Endothelial cell of umbilical vein (primary cell): ENCODE results near the gene TAOK1. TPM values are rescaled to one million over a fixed set of nuclear protein-coding genes. Genes with fewer than 3 reads are reported as not detected.

Experiments
- BruUV-seq: library from RNA; stranded (reverse); fragments of 400-500 nt; replicated peaks from 2 replicates; lab custom pipeline; 2021; lab: Mats Ljungman, UMichigan
- CTCF ChIA-PET: fragments of 300-600, 350-600 bp; sonication (Branson Sonifier 250); formaldehyde crosslinking; loops from one replicate; lab custom pipeline; 2021; ENCODE audit warnings: antibody characterized with exemption, inconsistent platforms; lab: Charles Lee
- POLR2A ChIA-PET: fragments of 300-600, 350-600 bp; sonication (Branson Sonifier 250); formaldehyde crosslinking; loops from one replicate; lab custom pipeline; 2021; ENCODE audit warnings: antibody characterized with exemption, inconsistent platforms; lab: Charles Lee
- DNase-seq: peaks from one replicate; pipeline ENCODE4 v3.0.0-alpha.2; 2011; ENCODE audit warnings: low read depth, low spot score
- FAIRE-seq: peaks from 2 replicates; lab custom pipeline; 2011; peaks lifted over from hg19 to GRCh38; lab: Jason Lieb, UNC
- H2AFZ ChIP-seq: 2 replicates; pipeline ENCODE4 v1.6.0; 2012; ENCODE audit warnings: low read depth, low read length, control low read depth, inconsistent platforms
- H3K27ac ChIP-seq: 2 replicates; pipeline ENCODE4 v1.5.1; 2011; ENCODE audit warnings: low read depth, mild to moderate bottlenecking, control low read depth, low read length, moderate library complexity; ENCODE audit not compliant: insufficient read depth
- H3K27me3 ChIP-seq, 2 experiments: 2 replicates each; pipeline versions ENCODE4 v1.6.0 to v1.6.1; 2011; ENCODE audit warnings: low read length in 2 of 2, mixed read lengths in 1 of 2; ENCODE audit not compliant: control insufficient read depth in 2 of 2, insufficient read depth in 2 of 2
- H3K36me3 ChIP-seq, 2 experiments: 2 replicates in 1 of 2; 3 replicates in 1 of 2; pipeline ENCODE4 v1.5.1; 2011; ENCODE audit warnings: low read length in 2 of 2, mild to moderate bottlenecking in 1 of 2, moderate library complexity in 1 of 2; ENCODE audit not compliant: control insufficient read depth in 2 of 2, insufficient read depth in 2 of 2; ENCODE audit errors: extremely low read depth in 1 of 2
- H3K4me1 ChIP-seq: 3 replicates; pipeline ENCODE4 v1.5.1; 2011; ENCODE audit warnings: mild to moderate bottlenecking, low read length; ENCODE audit not compliant: control insufficient read depth, insufficient read depth; ENCODE audit errors: extremely low read depth
- H3K4me2 ChIP-seq: 2 replicates; pipeline ENCODE4 v1.6.1; 2011; ENCODE audit warnings: low read length, control low read depth, mixed read lengths; ENCODE audit not compliant: insufficient read depth
- H3K4me3 ChIP-seq, 3 experiments: fragments of 200-600 bp in 1 of 3; sonication (generic), shearing (Covaris generic) in 1 of 3; replicated peaks in 1 of 3; 2 replicates each; pipeline ENCODE4 v1.5.1; 2011 to 2016; ENCODE audit warnings: control low read depth in 3 of 3, low read length in 3 of 3, mild to moderate bottlenecking in 2 of 3, inconsistent platforms in 1 of 3, low read depth in 1 of 3, moderate library complexity in 1 of 3; ENCODE audit not compliant: insufficient read depth in 1 of 3
- H3K79me2 ChIP-seq: 2 replicates; pipeline ENCODE4 v1.6.0; 2012; ENCODE audit warnings: low read length, inconsistent platforms; ENCODE audit not compliant: control insufficient read depth, insufficient read depth
- H3K9ac ChIP-seq: replicated peaks from 2 replicates; pipeline ENCODE3; 2011; ENCODE audit warnings: low read length, control low read depth; ENCODE audit not compliant: insufficient read depth; ENCODE audit errors: extremely low read depth
- H3K9me1 ChIP-seq: replicated peaks from 3 replicates; pipeline ENCODE4 v1.6.0; 2011; ENCODE audit warnings: mild to moderate bottlenecking, low read length; ENCODE audit not compliant: control insufficient read depth, insufficient read depth; ENCODE audit errors: extremely low read depth
- H3K9me3 ChIP-seq: replicated peaks from 2 replicates; pipeline ENCODE4 v1.5.1; 2012; ENCODE audit warnings: low read length, inconsistent platforms; ENCODE audit not compliant: control insufficient read depth, insufficient read depth
- H4K20me1 ChIP-seq: replicated peaks from 2 replicates; pipeline ENCODE3; 2011; ENCODE audit warnings: mild to moderate bottlenecking, low read length; ENCODE audit not compliant: control insufficient read depth, insufficient read depth; ENCODE audit errors: extremely low read depth
- EZH2 ChIP-seq: IDR thresholded peaks from 2 replicates; pipeline ENCODE4 v1.6.1; 2012; ENCODE audit warnings: borderline replicate concordance, low read depth, mild to moderate bottlenecking, moderate library complexity, low read length, inconsistent platforms; ENCODE audit not compliant: severe bottlenecking
- FOS ChIP-seq: IDR thresholded peaks from 2 replicates; pipeline ENCODE4 v1.6.1; 2011; ENCODE audit warnings: mild to moderate bottlenecking, low read length, moderate library complexity, borderline replicate concordance; ENCODE audit not compliant: insufficient read depth
- GATA2 ChIP-seq: IDR thresholded peaks from 2 replicates; pipeline ENCODE4 v1.7.0; 2011; ENCODE audit warnings: low read depth, mild to moderate bottlenecking, moderate library complexity, mixed read lengths, low read length; ENCODE audit not compliant: insufficient read length, insufficient read depth
- JUN ChIP-seq: IDR thresholded peaks from 2 replicates; pipeline ENCODE4 v1.6.1; 2011; ENCODE audit warnings: borderline replicate concordance, low read depth; ENCODE audit not compliant: insufficient read length, insufficient read depth
- MYC ChIP-seq: IDR thresholded peaks from one replicate; pipeline ENCODE4 v1.6.1; 2011; ENCODE audit warnings: mild to moderate bottlenecking, low read depth, low read length
- POLR2A ChIP-seq: IDR thresholded peaks from 2 replicates; pipeline ENCODE4 v1.6.1; 2012; ENCODE audit warnings: low read depth, mild to moderate bottlenecking, control low read depth, low read length
- POLR2AphosphoS5 ChIP-seq: IDR thresholded peaks from 2 replicates; pipeline ENCODE4 v1.6.1; 2012; ENCODE audit warnings: low read depth, mild to moderate bottlenecking, control low read depth, low read length, moderate library complexity; ENCODE audit not compliant: insufficient read depth
- dilution Hi-C: fragments of 300-500 bp; cut with MboI; formaldehyde crosslinking; loops from one replicate; pipeline ENCODE4 v1.15.0; 2019; ENCODE audit warnings: low sequenced_read_pairs; ENCODE audit not compliant: extremely low pct_ligation_motif_present
- intact Hi-C: fragments of 100-400 bp; cut with micrococcal nuclease; formaldehyde crosslinking; loops from one replicate; pipeline ENCODE4 v1.10.0; 2022
- polyA plus RNA-seq, 4 experiments: library from polyadenylated mRNA; depleted of rRNA in 3 of 4; stranded (reverse) in 3 of 4; unstranded in 1 of 4; fragments of >200 nt; gene quantifications; 2 replicates each; pipeline versions ENCODE4 v1.2.1 to v1.2.3, GENCODE V29; 2011 to 2012; ENCODE audit warnings: missing spikeins in 1 of 4
- total RNA-seq: library from RNA; stranded (reverse); gene quantifications from 2 replicates; pipeline ENCODE4 v1.2.3, GENCODE V29; 2021
- TF ChIP-seq, protein P1 (sequence below): IDR thresholded peaks from 2 replicates; pipeline ENCODE4 v1.6.1; 2011; ENCODE audit not compliant: insufficient read depth, insufficient read length
- TF ChIP-seq, protein P2 (sequence below), 2 donors: IDR thresholded peaks; 1 replicate in 1 of 2; 2 replicates in 1 of 2; pipeline ENCODE4 v1.5.1; 2011; ENCODE audit warnings: low read length in 2 of 2, mild to moderate bottlenecking in 2 of 2, moderate library complexity in 2 of 2, control low read depth in 1 of 2, inconsistent platforms in 1 of 2, low read depth in 1 of 2; ENCODE audit not compliant: insufficient read depth in 1 of 2; ENCODE audit errors: extremely low read depth in 1 of 2

TAOK1 gene
- total and polyA plus RNA-seq, 2 donors (not counting 3 experiments of a cell fraction or from before 2014, with no cell fraction given) = 11.0 to 82.2 TPM

GRCh38 chr17:29585080-29585751 is 195.1 kb downstream of the TAOK1 start:
- intact Hi-C loops (loop anchor here (5.0 kb wide), 1 partner anchor 193 kb away; the partner anchor contains the start of gene TAOK1), dilution Hi-C loops (no loop called here)
- Histone ChIP-seq H3K9ac (peak overlapping the region; percentile 72), H2AFZ (no peak overlapping the region), H4K20me1 (no peaks in the 10 kb centered on the region), H3K4me1 (peaks cover 51% of the 10 kb centered on the region), H3K4me3 (peak overlapping the region in 1 of 3 experiments; percentile 38), H3K4me2 (peak overlapping the region; percentile 86), H3K9me3 (no peaks in the 10 kb centered on the region), H3K9me1 (no peaks in the 10 kb centered on the region), H3K27me3 (no peaks in the 10 kb centered on the region), H3K79me2 (peaks cover 73% of the 10 kb centered on the region), H3K27ac (peak overlapping the region; percentile 96), H3K36me3 (peaks cover 6 to 21% of the 10 kb centered on the region in 2 experiments)
- CTCF ChIA-PET = interaction anchor here (0.9 to 4.2 kb wide), 5 partner anchors 9 to 32 kb away, joined by 3 to 27 read pairs (median 4); no protein-coding TSS in a partner anchor
- peak; percentile 79 for TF ChIP-seq POLR2A
- TF ChIP-seq, protein P1, sequence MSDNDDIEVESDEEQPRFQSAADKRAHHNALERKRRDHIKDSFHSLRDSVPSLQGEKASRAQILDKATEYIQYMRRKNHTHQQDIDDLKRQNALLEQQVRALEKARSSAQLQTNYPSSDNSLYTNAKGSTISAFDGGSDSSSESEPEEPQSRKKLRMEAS = no peak
- TF ChIP-seq MYC = no peak
- no peak for TF ChIP-seq EZH2
- peak; percentile 85 for TF ChIP-seq POLR2AphosphoS5
- peak; percentile 16 for TF ChIP-seq JUN
- no peak for TF ChIP-seq GATA2
- peak; percentile 54 for TF ChIP-seq FOS
- TF ChIP-seq, protein P2, sequence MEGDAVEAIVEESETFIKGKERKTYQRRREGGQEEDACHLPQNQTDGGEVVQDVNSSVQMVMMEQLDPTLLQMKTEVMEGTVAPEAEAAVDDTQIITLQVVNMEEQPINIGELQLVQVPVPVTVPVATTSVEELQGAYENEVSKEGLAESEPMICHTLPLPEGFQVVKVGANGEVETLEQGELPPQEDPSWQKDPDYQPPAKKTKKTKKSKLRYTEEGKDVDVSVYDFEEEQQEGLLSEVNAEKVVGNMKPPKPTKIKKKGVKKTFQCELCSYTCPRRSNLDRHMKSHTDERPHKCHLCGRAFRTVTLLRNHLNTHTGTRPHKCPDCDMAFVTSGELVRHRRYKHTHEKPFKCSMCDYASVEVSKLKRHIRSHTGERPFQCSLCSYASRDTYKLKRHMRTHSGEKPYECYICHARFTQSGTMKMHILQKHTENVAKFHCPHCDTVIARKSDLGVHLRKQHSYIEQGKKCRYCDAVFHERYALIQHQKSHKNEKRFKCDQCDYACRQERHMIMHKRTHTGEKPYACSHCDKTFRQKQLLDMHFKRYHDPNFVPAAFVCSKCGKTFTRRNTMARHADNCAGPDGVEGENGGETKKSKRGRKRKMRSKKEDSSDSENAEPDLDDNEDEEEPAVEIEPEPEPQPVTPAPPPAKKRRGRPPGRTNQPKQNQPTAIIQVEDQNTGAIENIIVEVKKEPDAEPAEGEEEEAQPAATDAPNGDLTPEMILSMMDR (IDR thresholded peaks at IDR 0.05; ENCODE audit: extremely low read depth in 1 of 2, insufficient read depth in 1 of 2, low read depth in 1 of 2, low read length in 2 of 2) = peak in 1 of 2 donors; percentile 53
- BruUV-seq = TSS peak; percentile 88
- POLR2A ChIA-PET = no interaction called here
- DNase-seq = peak; percentile 57
- FAIRE-seq = peak; percentile 95
